GM20431 (cell line): Measurements from ENCODE around the gene INSYN2A.

Source experiments
- in situ Hi-C: fragments of 300-500 bp; cut with MseI, MboI; formaldehyde crosslinking; loops from one replicate; pipeline ENCODE4 v1.15.0; 2020; ENCODE audit warnings: low sequenced_read_pairs; ENCODE audit not compliant: unreplicated experiment

Gene INSYN2A

DNA sequence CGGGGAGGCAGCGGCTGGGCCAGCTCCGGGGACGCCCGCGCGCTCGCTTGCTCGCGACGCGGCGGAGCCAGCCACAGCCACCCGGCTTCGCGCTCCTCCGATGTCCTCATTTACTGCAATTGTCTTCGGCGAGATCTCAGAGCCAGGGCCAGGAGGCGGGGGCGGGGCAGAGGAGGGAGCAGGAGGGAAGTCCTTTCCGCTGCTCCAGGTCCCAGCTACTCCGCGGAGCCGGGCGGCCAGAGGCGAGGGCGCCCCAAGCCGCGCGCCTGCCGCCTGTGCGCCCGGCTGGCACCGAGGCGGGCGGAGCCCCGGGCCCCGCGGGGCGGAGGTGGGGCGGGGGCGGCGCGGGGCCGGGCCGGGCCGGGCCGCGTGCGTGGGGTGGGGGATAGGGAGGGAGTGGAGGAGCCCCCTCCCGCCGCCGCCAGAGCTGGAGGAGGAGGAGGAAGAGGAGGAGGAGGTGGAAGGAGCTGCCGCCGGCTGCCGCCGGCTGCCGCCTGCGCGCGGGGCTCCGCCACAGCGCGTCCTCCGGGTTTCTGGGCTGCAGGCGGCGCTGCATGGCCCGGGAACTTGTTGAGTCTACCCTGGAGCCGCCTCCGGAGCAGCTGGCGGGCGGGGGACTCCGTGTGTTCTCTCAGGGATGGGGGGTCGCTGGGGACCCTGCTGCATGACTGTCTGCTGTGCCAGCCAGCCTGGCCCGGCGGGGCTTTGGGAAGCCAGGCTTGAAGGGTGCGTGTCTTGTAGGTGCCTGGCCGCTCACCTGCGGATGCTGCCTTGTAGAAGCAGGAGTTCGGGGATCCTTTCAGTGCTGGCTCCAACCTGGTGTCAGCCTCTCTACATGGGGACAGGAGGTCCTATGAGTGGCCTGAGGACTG lies at the start of gene INSYN2A:
Gene INSYN2A (minus strand): TSS at position 310 of the 872 bp plus-strand sequence. CDS start 20,196 bp downstream, outside the sequence.
- in situ Hi-C loops, result no loop called here

DNA sequence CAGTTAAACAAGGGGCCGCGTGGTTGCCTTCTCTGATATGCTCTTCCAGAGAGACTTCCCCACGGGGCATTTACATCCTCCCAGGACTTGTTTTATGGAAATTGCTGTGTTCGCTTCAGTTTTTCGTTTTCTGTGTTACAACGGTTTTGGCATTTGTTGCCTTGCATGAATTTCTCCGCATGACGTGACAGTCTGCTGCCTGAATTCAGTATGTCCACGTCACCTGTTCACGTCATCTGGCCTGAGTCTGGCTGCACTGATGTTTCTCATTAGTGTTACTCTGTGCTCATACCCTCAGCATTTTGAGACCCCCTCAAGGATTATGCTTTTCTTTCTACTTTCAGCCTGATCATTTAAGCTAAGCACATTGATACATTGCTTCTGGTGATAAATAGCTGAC lies 49.1 kb upstream of the INSYN2A start:
- in situ Hi-C loops, result no loop called here

- in situ Hi-C loops, result no loop called here
These were observed 47.3 kb upstream of the INSYN2A start for GRCh38 chr10:127243490-127244272.

- in situ Hi-C loops, result no loop called here
These were observed 46.5 kb upstream of the INSYN2A start for GRCh38 chr10:127242914-127243313.

DNA sequence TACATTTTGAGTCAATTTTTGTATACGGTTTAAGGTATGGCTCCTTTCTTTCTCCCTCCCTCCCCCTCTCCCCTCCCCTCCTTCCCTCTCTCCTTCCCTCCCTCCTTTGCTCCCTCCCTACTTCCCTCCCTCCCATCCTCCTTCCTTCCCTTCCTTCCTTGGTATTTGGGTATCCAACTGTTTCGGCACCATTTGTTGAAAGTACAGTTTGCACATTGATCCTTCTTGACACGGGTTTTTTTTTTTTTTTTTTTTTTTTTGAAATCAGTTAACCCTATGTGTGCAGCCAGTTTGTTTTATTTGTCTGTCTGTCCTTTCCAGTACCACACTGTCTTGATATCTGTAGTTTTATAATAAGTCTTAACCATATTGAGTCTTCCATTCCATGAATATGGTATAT lies 39.9 kb upstream of the INSYN2A start:
- in situ Hi-C loops, result no loop called here

- in situ Hi-C loops, result no loop called here
These were observed 38.0 kb upstream of the INSYN2A start for GRCh38 chr10:127234306-127234800.

- in situ Hi-C loops, result no loop called here
These were observed 31.9 kb upstream of the INSYN2A start for GRCh38 chr10:127228195-127228787.

DNA sequence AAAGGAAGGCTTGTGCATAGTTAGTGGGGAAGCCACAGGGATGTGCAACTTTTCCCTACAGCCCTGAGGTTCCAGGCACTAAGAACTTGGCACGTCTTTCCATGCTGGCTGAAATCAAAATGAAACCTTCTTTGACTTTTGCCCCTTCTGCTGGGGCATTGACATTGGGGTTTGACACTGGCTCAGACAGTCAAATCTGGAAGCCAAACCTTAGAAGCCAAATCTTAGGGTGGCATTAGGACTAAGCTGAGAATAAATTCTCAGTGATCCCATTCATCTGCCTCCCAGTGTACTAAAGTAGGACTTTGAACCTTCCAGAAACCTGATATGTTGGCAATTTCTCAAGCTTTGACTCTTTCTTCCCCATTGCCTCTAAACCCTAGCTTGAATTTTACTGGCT lies 31.3 kb upstream of the INSYN2A start:
- in situ Hi-C loops, result no loop called here

DNA sequence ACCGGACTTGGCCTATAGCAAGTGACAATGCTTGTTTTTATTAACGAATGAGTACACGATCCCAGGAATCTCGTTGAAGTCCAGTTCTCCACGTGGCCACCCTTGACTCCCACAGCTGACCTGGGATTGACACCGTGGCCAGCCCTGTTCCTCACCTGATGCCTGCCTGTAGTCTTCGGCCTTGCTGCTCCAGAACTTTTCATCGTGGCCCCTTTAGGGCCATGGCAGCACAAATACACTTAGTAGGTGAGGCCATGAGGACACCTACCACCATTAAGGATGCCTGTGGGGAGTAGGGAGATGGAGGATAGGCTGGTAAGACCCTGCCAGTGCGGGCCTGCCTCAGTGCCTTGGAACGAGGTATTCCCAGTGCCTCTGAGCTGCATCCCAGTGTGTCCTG lies 30.6 kb upstream of the INSYN2A start:
- in situ Hi-C loops, result no loop called here

DNA sequence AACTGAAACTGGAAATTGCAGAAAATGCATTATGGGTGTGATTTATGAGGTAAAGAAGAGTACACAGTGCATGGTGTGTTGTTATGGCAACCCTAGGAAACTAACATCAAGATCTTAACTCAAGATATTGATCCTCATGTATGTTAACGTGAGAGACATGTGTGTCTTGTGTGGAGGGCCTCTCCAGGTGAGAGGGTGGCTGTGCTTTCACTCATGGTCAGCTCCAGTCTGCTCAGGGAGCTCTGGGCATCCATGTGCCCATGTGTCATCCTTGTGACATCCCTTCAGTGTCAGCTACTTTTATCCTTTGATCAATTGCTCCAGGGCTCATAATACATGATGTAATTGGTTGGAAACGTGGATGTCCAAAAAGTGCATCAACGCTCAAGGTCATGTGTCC lies 24.9 kb upstream of the INSYN2A start:
- in situ Hi-C loops, result no loop called here

DNA sequence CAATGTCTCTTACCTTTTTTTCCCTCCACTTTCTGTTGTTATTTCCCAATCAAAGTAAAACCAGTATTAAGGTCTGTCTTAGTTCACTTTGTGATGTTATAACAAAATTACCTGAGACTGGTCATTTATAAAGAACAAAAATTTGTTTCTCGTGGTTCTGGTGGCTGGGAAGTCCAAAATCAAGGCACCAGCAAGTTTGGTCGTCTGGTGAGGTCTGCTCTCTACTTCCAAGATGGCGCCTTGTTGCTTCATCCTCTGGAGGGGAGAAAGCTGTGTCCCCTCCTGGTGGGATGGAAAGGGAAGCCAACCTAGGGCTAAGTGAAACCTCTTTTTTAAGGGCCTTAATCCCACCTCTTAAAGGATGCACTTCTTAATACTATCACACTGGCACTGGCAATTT lies 22.3 kb upstream of the INSYN2A start:
- in situ Hi-C loops, result no loop called here

DNA sequence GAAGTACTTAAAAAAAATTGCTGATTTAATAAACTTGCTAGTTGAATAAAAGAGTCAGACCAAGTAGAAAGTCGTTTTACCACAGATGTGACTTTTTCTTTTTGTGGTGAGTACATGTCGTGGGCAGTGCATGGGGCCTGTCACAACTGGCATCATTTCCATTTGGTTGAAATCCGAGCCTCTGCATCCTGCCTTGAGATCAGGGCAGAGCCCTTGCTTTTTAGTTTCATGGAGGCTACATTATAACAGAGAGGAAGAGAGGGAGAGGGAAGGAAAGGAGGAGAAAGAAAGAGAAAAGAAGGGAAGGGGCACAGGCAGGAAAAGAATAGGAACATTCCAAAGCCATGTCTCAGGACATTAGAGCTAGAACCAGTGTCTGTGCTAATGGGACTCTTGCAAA lies 20.4 kb upstream of the INSYN2A start:
- in situ Hi-C loops, result no loop called here

DNA sequence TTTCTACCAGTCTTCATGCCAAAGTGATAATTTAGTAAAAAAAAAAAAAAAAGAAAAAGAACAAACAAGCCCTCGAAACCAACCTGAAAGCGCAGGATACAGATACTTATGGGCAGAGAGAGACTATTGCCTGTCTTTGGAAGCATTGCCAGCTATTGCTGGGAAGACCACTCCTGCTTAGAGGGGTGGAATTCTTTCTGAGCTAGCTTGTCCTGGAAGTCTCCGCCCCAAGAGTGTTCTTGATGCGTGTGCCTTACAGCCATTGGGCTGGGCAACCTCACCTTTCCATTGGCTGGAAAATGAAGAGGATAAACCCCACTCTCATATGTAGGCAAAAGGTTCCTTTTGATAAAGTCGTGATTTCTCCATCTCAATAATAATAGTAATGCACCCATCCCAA lies 19.9 kb upstream of the INSYN2A start:
- in situ Hi-C loops, result no loop called here

GRCh38 chr10:127215866-127216265 lies 19.5 kb upstream of the INSYN2A start:
- in situ Hi-C loops, result no loop called here

GRCh38 chr10:127210936-127211466 lies 14.6 kb upstream of the INSYN2A start:
- in situ Hi-C loops, result no loop called here

DNA sequence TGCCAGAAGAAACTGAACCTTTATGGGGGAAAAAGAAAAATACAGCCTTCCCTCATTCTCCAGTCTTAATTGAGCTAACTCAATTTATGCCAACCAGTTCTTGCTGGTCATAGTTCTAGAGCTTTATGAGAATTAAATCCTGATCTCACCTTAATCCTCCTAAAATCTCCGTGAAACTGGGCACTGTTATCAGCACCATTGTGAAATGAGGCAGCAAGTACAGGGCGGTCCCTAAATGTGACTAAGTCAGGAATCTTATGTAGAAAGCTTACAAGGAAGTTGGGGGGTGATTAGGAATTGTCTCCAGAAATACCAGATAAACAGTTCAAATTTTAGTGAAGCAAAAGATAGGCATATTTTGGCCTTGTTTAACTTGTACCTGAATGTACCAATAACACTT lies 10.7 kb upstream of the INSYN2A start:
- in situ Hi-C loops, result no loop called here

- in situ Hi-C loops, result no loop called here
These were observed 6.7 kb upstream of the INSYN2A start for GRCh38 chr10:127203067-127203466.

DNA sequence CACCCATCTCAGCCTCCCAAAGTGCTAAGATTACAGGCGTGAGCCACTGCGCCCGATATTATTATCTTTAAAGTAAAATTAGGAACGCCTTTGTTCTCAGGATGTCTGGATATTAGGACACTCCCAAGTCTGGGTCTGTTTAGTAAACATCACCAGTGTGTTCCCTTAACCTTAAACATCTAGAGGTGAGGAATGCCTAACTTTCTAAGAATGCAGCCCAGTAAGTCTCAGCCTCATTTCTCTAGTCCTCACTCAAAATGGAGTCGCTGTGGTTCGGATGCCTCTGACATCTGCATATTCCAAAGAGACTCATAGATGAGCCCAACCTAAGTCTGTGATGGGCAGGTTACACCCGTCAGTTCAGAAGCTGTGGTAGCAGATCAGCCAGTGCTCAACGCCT lies 4.3 kb upstream of the INSYN2A start:
- in situ Hi-C loops, result no loop called here

DNA sequence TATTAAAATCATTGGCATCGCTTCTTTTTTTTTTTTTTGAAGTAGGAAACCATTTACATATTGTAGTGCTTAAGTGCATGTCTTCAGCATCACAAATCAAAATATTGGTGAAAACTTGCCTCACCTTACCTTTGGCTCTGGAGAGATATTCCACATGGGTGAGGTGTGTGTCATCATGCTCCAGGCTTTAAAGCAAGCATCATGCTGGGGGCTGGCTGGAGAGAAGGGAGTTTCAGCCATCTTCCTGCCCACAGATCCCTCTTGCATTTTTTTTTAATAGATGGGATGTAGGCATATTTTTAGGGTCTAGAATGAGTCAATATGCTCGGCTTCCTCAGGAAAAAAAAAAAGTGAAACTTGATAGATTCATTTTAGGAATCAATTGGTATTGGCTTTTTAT lies 2.3 kb upstream of the INSYN2A start:
- in situ Hi-C loops, result no loop called here

DNA sequence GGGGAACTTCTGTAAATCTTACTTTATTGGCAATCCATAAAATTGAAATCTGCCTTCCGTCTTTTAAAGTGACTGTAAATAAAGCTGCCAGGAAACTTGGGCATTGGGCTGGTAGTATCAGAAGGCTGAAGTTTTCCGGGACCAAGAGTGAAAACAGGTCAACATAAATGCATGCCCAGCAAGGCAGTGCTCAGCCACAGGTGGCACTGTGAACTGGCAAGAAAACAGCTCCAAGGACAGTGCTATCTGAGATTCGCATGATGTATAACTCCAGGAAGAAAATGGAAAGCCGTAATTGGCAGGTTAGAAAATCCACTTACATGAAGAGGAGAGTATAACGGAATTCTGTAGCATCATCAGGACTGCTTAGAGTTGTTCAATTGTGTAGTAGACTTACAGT lies 1.9 kb upstream of the INSYN2A start:
- in situ Hi-C loops, result no loop called here

DNA sequence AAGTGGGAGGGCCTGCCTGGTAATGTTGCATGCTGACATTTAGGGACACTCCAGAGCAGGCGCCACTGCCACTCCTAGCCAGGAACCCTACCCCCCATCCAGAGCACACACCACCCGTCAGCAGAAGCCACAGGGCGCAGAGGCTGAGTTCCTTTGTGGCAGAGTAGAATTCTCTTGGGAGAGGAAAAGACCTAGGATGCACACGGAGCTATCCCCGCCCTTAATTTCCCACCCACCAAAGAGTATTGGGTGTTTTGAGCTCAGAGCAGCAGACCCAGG lies 702 bp upstream of the INSYN2A start:
- in situ Hi-C loops, result no loop called here
